Left renal pelvis (tissue), 4 donors: Measurements from ENCODE around the gene TRIM28. TPM values are rescaled to one million over a fixed set of nuclear protein-coding genes. Genes with fewer than 3 reads are reported as not detected.

ENCODE experiments used
- DNase-seq, 4 donors: peaks; one replicate each; pipeline ENCODE4 v3.0.0-alpha.2; 2013; ENCODE audit warnings: low read depth in 4 of 4, low spot score in 3 of 4
- polyA plus RNA-seq, 4 donors: library from polyadenylated mRNA; unstranded; fragments of 120-200 nt; gene quantifications; one replicate each; pipeline ENCODE4 v1.2.1, GENCODE V29; 2013; ENCODE audit not compliant: insufficient read length in 4 of 4

Gene TRIM28
- polyA plus RNA-seq, 4 donors = 508 to 729 (median 693) TPM

- no peak for DNase-seq
Measured at GRCh38 chr19:58547323-58548312, 3.8 kb downstream of the TRIM28 start.

DNA sequence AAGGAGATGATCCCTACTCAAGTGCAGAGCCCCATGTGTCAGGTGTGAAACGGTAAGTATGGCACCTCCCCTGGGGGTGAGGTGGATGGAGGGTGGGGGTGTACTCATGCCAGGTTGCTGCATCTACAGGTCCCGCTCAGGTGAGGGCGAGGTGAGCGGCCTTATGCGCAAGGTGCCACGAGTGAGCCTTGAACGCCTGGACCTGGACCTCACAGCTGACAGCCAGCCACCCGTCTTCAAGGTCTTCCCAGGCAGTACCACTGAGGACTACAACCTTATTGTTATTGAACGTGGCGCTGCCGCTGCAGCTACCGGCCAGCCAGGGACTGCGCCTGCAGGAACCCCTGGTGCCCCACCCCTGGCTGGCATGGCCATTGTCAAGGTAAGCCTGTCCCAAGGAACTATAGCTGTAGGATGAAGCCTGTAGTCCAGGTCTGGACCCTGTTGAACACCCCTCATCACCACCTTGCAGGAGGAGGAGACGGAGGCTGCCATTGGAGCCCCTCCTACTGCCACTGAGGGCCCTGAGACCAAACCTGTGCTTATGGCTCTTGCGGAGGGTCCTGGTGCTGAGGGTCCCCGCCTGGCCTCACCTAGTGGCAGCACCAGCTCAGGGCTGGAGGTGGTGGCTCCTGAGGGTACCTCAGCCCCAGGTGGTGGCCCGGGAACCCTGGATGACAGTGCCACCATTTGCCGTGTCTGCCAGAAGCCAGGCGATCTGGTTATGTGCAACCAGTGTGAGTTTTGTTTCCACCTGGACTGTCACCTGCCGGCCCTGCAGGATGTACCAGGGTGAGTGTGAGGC, 5.2 kb downstream of the TRIM28 start:
- DNase-seq = no peak

DNA sequence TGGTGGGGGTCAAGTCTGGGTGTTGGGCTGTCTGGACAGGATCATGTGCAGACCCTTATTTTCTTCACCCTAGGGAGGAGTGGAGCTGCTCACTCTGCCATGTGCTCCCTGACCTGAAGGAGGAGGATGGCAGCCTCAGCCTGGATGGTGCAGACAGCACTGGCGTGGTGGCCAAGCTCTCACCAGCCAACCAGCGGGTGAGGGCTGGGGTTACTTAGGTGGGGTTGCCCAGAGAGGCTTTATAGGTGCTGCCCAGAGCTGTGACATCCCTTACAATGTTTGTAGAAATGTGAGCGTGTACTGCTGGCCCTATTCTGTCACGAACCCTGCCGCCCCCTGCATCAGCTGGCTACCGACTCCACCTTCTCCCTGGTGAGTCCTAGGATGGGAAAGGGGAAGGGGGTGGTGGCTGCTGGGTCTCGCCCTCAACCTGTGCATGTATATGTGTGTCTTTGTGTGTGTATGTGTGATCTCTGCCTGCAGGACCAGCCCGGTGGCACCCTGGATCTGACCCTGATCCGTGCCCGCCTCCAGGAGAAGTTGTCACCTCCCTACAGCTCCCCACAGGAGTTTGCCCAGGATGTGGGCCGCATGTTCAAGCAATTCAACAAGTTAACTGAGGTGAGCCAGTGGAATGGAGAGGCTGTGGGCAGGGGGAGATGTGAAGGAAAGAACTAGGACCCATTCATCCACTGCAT, 5.9 kb downstream of the TRIM28 start:
- DNase-seq = no peak

GRCh38 chr19:58550362-58551122, 6.7 kb downstream of the TRIM28 start:
- DNase-seq = no peak

DNA sequence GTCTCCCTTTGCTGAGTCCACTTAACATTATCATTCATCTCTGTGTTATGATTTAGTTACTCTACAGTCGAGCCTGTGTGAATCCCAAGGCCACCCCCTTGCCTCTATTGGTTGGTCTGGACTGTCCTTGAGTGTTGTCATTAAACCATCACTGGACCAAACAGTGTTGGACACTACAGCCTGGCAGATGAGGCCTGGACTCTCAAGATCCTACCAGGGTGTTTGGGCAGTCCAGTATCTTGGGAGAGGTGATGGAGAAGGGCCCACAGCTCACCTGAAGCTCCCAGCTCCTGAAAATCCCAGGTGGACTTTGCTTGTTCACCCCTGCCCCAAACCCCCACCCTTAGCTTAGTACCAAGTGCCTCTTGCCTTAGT, 7.2 kb downstream of the TRIM28 start:
- DNase-seq = no peak

DNA sequence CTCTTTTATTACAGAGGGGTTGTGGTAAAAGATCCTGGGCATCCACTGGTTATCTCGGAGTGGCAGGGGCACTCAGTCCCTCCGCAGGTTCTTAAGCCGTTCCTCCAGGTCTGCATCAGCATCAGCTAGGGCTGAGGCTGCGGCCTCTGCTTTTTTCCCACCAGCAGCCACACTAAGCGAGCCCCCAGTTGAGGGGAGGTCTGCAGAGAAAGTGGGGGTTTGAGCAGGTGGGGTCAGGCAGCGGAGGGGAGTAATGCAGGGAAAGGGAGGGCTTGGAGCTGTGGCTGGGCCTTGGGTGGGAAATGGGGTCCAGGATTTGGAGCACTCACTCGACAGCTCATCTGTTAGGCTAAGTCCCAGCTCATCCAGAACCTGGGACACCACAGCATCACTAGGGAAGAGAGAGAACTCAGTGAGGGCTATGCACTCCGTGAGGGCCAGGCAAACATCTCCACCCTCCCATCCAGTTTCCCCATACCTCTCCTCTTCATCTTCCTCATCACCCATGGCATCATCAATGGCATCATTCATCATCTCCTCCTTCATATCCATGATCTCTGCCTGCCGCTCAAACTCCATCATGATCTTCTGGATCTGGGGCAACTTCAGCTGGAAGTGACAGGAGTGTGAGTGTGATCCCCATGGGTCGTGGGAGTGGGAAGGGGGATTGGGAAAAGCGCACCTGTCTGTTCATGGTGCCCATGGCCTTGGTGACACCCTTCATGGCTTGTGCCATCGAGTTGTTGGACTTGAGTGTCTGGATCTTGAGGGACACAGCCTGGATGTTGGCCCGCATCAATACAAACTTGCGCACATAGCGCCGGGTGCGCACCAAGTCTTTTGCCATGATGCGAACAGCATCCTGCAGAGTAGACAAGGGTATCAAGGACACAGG, 8.0 kb downstream of the TRIM28 start:
- no peak for DNase-seq

DNA sequence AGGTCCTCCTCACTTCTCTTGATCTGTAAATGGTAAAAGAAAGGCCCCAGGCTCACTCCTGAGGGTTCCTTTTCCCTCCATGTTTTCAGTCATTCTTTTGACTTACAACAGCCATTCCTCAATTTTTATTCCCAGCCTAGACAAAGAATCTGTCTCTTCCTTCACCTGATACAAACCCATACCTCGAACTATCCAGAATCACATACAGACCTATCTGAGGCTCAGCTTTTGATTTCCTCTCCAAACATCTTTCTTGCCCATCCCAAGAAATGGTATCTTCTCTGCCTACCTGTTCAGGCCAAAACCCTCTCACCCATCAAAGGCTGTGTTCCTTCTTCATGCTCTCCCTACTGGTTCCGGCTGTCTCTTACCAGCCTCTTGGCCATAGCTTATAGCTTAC, 8.8 kb downstream of the TRIM28 start:
- DNase-seq = no peak

GRCh38 chr19:58553799-58554493, 10.1 kb downstream of the TRIM28 start:
- no peak for DNase-seq

DNA sequence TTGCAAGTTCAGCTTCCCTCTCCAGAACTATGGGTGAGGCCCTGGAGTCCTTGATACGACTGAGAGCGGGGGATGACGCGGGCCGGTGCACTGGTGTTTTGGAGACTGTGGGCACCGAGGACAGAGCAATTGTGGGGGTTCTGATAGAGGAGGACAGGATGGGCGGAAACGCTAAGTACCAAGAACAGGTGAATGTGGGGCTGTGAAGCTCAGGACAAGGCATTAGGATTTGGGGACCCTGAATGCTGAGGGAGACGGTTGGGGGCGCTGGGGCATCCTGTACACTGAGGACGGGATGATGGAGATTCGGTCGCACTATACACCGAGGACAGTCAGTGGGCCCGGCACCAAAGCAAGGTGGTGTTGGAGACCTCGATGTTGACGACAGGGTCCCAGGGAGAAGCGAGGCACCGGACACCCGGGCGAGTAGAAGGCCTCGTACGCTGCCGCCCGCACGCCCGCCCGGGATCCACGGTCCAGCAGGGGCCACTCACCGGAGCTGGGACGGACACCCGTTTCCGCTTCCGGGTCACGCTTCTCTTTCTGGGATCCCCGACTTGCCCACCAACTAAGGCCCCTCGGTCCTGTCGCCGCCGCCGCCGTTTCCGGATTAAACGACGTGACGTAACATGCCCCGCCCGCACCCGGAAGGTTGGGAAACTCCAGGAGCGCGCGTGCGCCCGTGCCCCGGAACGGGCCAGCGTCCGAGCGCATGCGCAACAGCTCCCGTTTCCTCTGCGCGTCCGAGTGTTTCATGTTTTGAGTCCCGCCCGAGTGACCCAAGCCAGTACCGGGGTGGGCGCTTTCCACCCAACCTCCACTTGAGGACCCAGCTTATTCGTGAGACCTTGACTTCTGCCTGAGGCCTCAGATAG, 10.9 kb downstream of the TRIM28 start, which contains the start of gene CHMP2A:
CHMP2A (minus strand) TSS at position 612 of the 875 bp plus-strand sequence. CDS start 893 bp downstream, outside the sequence.
- DNase-seq = peak; percentile 88 to 95 (median 92)

DNA sequence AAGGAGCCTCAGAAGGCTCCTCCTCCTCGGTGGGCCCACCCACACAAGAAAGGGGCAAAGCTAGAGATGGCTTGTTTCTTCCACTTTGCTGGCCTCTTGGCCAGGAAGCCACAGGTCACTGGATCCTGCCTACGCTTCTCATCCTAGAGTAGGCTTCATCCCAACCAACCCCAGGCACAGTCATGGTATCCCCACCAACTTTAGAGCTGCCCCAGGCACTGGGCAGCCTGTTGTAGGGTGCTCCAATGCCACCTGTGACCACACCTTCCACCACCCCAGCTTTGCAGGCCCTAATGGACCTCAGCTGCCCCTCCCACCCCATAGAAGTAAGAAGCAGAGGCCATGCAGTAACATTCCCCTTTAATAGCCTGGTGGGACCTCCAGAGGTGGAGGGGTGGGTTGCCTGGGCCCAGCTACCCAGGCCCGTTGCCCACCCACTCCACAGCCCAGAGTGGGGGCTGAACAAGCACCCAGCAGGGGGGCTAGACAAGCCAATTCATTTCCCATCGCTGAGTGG, 11.6 kb downstream of the TRIM28 start:
- DNase-seq = no peak

GRCh38 chr19:58555920-58556621, 12.2 kb downstream of the TRIM28 start:
- DNase-seq = no peak

DNA sequence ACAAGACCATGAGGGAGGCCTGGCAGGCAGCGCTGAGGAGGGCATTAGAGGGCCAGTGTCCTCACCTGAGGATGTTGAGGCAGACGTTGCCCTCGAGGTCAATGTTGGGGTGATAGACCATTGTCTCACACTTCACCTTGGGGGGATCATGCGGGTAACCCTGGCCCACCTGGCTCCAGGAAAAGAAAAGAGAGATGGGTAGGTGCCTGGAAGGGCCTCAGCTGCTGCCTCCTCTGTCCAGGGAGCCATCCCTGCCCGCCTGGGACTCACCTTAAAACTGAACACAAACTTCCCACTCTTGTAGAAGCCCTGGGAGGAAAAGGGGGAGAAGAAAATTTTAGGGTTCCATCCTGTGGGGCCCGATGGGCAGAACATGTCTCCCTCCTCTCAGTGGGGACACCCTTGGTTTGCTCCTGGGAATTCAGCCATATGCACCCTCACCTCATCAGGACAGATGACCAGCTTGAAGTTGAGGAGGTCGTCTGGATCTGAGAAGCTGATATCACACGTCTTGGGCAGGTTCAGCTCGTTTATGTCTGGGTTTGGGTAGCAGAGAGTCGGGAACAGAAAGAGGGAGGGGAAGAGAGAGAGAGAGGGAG, 12.9 kb downstream of the TRIM28 start:
- no peak for DNase-seq

GRCh38 chr19:58557221-58558065, 13.6 kb downstream of the TRIM28 start:
- DNase-seq = no peak

DNA sequence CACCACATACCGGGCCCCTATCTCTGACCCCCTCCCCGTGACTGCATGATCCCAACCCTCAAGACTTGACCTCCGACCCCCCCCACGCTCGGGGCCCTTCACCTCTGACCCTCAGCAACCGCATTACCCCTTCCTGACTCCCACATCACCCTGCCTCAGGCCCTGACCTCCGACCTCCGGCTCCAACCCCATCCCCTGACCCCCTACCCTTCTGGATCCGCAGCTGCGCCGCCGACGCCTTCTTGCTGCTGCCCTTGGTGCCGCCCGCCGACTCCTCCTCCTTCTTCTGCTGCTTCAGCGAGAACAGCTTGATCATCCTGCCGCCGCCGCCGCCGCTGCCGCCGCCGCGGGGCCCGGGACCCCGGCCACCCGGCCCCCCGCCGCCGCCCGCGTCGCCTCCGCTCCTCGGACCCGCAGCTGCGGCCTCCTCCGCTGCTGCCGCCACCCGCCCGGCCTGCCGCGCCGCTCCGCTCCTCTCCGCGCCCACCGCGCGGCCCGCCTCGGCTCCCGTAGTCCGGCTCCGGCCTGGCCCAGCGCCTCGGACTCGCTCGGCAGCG, 14.3 kb downstream of the TRIM28 start, which contains the start of gene UBE2M:
UBE2M (minus strand) TSS at position 546 of the 557 bp plus-strand sequence; CDS start at position 316, 230 bp downstream.
- DNase-seq = no peak
